Activated CD4-positive, alpha-beta T cell treated with anti-CD3 and anti-CD28 coated beads, Interleukin-2, amount 50 U/mL, for 48 hours (primary cell): Measurements from ENCODE around the gene TKTL1.
A peak's percentile ranks its signal among the peaks of the same experiment; 100 is the strongest.
"Not testable (repeated sequence)": the region's sequence is repeated elsewhere in the genome, so short reads cannot be mapped to it uniquely, and the experiment has no call there.

Experiments used
- DNase-seq, 2 experiments: peaks; one replicate each; pipeline ENCODE4 v3.0.0-alpha.2; 2020

TKTL1 gene

DNA sequence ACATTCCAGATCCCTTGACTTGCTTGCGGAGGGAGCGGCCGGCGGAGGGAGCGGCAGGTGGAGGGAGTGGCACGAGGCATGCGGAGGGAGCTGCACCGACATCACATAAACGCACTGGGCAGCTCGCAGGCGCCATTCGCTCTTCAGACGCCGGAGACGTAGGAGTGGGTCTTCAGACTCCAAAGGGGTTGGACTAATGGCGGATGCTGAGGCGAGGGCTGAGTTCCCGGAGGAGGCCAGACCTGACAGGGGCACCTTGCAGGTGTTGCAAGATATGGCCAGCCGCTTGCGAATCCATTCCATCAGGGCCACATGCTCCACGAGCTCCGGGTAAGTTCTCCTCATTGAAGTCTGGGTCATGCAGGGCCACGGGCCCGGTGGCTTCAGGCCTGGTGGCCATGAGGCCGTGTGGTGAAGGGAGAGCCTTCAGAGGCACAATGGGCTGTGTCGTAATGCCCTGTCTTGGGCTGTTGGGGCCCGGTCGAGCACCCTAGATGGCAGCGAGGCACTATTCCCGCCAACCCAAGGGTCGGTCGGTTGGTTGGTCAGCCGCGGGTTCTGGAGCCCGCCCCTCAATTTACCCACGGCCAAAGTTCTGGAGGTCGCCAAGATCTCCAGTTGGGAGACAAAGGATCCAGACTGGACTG is at the start of gene TKTL1:
TSS of gene TKTL1 (plus strand) at position 132 of the 647 bp plus-strand sequence. CDS start at position 197, 65 bp downstream.
- DNase-seq, result no peak

DNA sequence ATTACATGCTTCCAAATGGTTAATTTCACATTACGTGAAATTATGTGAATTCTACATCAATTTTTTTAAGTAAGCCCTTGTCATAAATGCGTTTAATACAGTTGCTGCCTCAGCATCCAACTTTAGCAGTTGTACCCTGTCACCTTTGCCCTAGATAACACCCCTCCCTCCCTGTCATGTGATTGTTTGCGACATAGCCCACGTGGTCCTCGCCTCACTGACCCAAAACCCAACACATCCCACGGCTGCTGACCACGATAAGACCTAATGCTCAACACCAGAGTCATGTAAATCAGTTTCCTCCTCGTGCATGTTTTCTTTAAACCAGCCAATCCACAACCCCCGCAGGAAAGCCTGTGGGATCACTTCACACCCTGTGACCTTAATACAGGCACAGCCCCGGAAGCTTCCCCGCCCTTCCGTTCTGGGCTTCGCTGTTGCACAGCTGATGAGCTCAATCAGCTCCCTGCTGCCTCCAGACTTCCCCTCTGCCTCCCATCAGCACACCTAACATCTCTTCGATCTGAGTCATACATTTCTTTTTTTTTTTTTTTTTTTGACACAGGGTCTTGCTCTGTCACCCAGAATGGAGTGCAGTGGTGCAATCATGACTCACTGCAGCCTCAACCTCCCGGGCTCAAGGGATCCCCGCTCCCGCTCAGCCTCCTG is 48.1 kb upstream of the TKTL1 start:
- DNase-seq, result not testable (repeated sequence)

GRCh38 chrX:154248076-154248475 is 47.5 kb upstream of the TKTL1 start:
- DNase-seq, result not testable (repeated sequence)

GRCh38 chrX:154257282-154257681 is 38.3 kb upstream of the TKTL1 start, which contains the start of gene OPN1MW3:
TSS of gene OPN1MW3 (plus strand) at chrX:154257582. CDS start at chrX:154257620, 38 bp downstream.
- DNase-seq, result not testable (repeated sequence)

DNA sequence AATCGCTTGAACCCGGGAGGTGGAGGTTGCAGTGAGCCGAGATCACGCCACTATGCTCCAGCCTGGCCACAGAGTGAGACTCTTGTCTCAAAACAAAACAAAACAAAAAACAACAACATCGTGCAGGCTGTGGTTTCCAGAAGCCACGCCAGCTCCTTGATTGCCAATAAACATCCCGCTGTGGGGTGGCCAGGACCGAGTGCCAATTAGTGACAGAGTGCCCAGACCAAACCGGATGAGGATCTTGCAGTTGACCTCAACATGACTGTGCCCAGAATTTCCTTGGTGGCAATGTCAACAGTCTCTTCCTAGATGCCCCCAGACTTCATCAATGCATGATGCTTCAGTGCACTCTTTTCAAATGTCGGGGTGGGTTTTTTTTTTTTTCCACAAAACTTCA is 36.9 kb upstream of the TKTL1 start:
- not testable (repeated sequence) for DNase-seq

GRCh38 chrX:154263072-154263471 is 32.5 kb upstream of the TKTL1 start:
- DNase-seq, result not testable (repeated sequence)

DNA sequence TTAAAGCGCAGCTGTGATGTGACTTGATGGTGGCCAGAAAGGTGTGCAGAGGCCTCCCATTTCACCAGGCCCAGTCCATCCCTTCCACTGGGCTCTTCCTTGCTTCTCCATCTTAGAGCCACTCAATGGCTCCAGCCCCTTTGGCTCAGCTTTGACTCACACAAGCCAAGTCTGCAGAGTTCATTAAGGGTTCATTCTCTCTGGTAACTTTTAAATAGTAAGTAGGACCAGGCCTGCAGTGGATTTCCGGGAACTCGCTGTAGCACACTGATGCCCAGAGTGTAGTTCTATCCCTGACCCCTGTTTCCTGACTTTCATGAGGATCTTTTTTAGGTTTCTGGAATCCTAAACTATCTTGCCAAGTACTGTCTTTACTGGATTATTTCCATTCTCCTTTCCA is 26.4 kb upstream of the TKTL1 start:
- DNase-seq, result not testable (repeated sequence)

DNA sequence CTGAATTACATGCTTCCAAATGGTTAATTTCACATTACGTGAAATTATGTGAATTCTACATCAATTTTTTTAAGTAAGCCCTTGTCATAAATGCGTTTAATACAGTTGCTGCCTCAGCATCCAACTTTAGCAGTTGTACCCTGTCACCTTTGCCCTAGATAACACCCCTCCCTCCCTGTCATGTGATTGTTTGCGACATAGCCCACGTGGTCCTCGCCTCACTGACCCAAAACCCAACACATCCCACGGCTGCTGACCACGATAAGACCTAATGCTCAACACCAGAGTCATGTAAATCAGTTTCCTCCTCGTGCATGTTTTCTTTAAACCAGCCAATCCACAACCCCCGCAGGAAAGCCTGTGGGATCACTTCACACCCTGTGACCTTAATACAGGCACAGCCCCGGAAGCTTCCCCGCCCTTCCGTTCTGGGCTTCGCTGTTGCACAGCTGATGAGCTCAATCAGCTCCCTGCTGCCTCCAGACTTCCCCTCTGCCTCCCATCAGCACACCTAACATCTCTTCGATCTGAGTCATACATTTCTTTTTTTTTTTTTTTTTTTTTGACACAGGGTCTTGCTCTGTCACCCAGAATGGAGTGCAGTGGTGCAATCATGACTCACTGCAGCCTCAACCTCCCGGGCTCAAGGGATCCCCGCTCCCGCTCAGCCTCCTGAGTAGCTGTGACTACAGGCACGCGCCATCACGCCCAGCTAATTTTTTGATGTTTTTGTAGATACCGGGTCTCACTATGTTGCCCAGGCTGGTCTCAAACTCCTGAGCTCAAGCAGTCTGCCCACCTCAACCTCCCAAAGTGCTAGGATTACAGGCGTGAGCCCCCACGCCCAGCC is 10.9 kb upstream of the TKTL1 start:
- not testable (repeated sequence) for DNase-seq

GRCh38 chrX:154286406-154286805 is 9.2 kb upstream of the TKTL1 start:
- not testable (repeated sequence) for DNase-seq

- no peak for DNase-seq
These were observed 612 bp upstream of the TKTL1 start, which contains the start of gene TEX28 for GRCh38 chrX:154294791-154295574. TSS of gene TEX28 (minus strand) at chrX:154295124. CDS start at chrX:154292117, 3,007 bp downstream.

DNA sequence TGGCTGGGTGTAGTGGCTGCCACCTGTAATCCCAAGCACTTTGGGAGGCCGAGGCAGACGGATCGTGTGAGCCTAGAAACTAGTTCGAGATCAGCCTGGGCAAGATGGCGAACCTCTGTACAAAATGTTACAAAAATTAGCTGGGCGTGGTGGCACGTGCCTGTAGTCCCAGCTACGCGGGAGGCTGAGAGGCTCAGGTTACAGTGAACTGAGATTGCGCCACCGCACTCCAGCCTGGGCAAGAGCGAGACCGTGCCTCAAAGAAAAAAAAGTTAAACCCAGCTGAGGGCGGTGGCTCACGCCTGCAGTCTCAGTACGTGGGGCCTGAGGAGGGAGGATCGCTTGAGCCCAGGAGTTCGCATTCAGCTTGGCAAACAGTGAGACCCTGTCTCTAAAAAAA is 1.1 kb downstream of the TKTL1 start:
- no peak for DNase-seq

- DNase-seq, result no peak
These were observed 2.7 kb downstream of the TKTL1 start for GRCh38 chrX:154298312-154298711.

- DNase-seq, result no peak
These were observed 5.2 kb downstream of the TKTL1 start for GRCh38 chrX:154300816-154301215.

DNA sequence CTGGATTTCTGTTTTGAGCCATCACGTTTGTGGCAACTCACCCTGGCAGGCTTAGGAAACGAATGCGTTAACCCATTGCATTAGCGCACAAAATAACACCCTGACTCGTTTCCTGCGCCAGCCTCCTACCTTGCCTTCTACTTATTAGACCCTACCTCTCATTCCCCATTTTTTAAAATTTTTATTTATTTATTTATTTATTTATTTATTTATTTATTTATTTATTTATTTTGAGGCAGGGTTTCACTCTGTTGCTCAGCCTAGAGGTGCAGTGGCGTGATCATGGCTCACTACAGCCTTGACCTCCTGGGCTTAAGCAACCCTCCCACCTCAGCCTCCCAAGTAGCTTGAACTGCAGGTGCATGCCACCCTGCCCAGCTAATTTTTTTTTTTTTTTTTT is 7.4 kb downstream of the TKTL1 start:
- DNase-seq, result not testable (repeated sequence)

GRCh38 chrX:154303476-154303875 is 7.9 kb downstream of the TKTL1 start:
- DNase-seq, result no peak

GRCh38 chrX:154304846-154305245 is 9.3 kb downstream of the TKTL1 start:
- DNase-seq, result no peak

- no peak for DNase-seq
These were observed 10.1 kb downstream of the TKTL1 start for GRCh38 chrX:154305541-154306205.

DNA sequence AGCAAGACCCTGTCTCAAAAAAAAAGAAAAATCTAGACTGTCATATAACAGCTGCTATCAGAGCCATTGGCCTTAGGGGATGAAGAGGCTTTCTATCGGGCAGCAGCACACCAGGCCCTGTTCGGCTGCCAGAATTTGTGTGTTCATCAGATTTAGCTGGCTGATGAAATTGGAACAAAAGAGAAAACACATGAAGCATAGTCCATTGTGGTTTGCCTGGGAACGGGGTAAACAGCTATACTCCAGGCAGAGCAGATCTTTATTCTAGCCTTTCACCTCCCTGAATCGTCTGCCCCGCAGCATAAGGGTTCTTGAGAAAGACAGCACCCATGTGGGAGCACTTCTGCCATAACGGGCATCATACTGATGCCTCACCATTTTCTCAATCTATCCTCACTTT is 11.6 kb downstream of the TKTL1 start:
- DNase-seq, result no peak

DNA sequence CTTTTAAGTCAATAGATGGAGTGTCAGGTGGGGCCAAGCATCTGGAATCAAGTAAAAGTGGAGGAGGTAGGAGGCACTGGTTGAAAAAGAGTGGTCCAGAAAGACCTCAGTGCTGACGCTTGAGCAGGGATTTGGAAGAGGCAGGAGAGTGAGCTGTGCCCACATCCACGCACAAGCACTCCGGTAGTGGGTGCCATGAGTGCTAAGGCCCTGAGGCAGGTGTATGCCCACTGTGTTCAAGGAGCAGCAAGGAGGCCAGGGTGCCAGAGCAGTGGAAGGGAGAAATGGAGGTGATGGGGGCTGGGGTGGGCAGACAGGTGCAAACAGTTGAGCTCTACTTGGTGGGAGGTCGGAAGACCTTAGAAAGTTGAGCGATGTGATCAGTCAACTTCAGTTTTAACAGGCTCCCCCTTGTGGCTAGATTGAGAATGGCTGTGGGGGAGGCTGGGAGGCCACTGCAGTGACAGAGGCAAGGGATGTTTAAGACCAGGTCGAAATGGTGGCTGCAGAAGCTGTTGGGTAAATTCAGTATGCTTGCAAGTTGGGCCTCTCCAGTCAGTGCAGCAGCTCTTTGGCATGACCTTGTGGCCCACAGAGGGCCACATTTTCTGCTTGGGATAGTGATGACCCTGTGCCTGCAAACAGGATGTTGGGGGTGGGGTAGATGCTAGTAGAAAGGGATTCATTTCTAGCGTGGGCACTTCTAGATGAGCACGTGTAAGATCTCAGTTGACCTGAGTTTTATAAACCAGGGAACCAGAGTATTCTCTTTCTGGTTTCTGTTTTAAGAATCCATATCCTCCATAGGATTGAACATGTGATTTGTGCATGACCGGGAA is 12.7 kb downstream of the TKTL1 start:
- DNase-seq, result peak; percentile 87 to 88

- no peak for DNase-seq
These were observed 13.6 kb downstream of the TKTL1 start for GRCh38 chrX:154309041-154309775.
